Keratinocyte (primary cell): ENCODE results near the gene TLN1. TPM values are rescaled to one million over a fixed set of nuclear protein-coding genes. Genes with fewer than 3 reads are reported as not detected.

Source experiments
- DNase-seq: peaks from one replicate; pipeline ENCODE4 v3.0.0-alpha.2; 2011; ENCODE audit warnings: low read depth, missing footprints, low spot score
- FAIRE-seq: peaks from 2 replicates; lab custom pipeline; 2011; peaks lifted over from hg19 to GRCh38; lab: Jason Lieb, UNC
- H2AFZ ChIP-seq: 2 replicates; pipeline ENCODE4 v1.6.0; 2012; ENCODE audit warnings: low read length, control low read depth, inconsistent platforms; ENCODE audit not compliant: control insufficient read depth
- H3K27ac ChIP-seq: 2 replicates; pipeline ENCODE4 v1.5.1; 2011; ENCODE audit warnings: low read length; ENCODE audit not compliant: control insufficient read depth, insufficient read depth
- H3K27me3 ChIP-seq: 3 replicates; pipeline ENCODE4 v1.6.0; 2011; ENCODE audit warnings: low read length; ENCODE audit not compliant: control insufficient read depth, insufficient read depth; ENCODE audit errors: extremely low read depth
- H3K36me3 ChIP-seq, 2 experiments: 2 replicates in 1 of 2; 3 replicates in 1 of 2; pipeline ENCODE4 v1.5.1; 2011; ENCODE audit warnings: low read length in 2 of 2, mild to moderate bottlenecking in 1 of 2; ENCODE audit not compliant: control insufficient read depth in 2 of 2, insufficient read depth in 2 of 2; ENCODE audit errors: extremely low read depth in 1 of 2
- H3K4me1 ChIP-seq: 3 replicates; pipeline ENCODE4 v1.5.1; 2011; ENCODE audit warnings: low read length; ENCODE audit not compliant: control insufficient read depth, insufficient read depth; ENCODE audit errors: extremely low read depth
- H3K4me2 ChIP-seq: 3 replicates; pipeline ENCODE4 v1.6.0; 2011; ENCODE audit warnings: low read depth, low read length; ENCODE audit not compliant: control insufficient read depth, insufficient read depth; ENCODE audit errors: extremely low read depth
- H3K4me3 ChIP-seq, 3 experiments: fragments of 200-600 bp in 1 of 3; sonication (generic) in 1 of 3; 2 replicates in 2 of 3; 3 replicates in 1 of 3; pipeline ENCODE4 v1.5.1; 2011 to 2016; ENCODE audit warnings: low read length in 3 of 3, mild to moderate bottlenecking in 3 of 3, control low read depth in 2 of 3, inconsistent platforms in 1 of 3, low read depth in 1 of 3, mixed read lengths in 1 of 3, mixed run types in 1 of 3, moderate library complexity in 1 of 3; ENCODE audit not compliant: control insufficient read depth in 2 of 3, insufficient read depth in 2 of 3; ENCODE audit errors: extremely low read depth in 1 of 3
- H3K79me2 ChIP-seq: 2 replicates; pipeline ENCODE4 v1.6.0; 2012; ENCODE audit warnings: low read length; ENCODE audit not compliant: control insufficient read depth, insufficient read depth
- H3K9ac ChIP-seq: 3 replicates; pipeline ENCODE4 v1.6.0; 2011; ENCODE audit warnings: low read length; ENCODE audit not compliant: control insufficient read depth, insufficient read depth; ENCODE audit errors: extremely low read depth
- H3K9me1 ChIP-seq: 3 replicates; pipeline ENCODE4 v1.6.0; 2011; ENCODE audit warnings: low read length; ENCODE audit not compliant: control insufficient read depth, insufficient read depth; ENCODE audit errors: extremely low read depth
- H3K9me3 ChIP-seq: 2 replicates; pipeline ENCODE4 v1.5.1; 2012; ENCODE audit warnings: low read depth, low read length; ENCODE audit not compliant: control insufficient read depth
- H4K20me1 ChIP-seq: 3 replicates; pipeline ENCODE4 v1.6.0; 2011; ENCODE audit warnings: low read length; ENCODE audit not compliant: control insufficient read depth, insufficient read depth; ENCODE audit errors: extremely low read depth
- EZH2 ChIP-seq: IDR thresholded peaks from one replicate; pipeline ENCODE4 v1.6.1; 2012; ENCODE audit warnings: inconsistent platforms, mild to moderate bottlenecking, low read length, moderate library complexity
- dilution Hi-C: fragments of 300-500 bp; cut with MboI; formaldehyde crosslinking; loops from one replicate; pipeline ENCODE4 v1.7.0; 2020; ENCODE audit warnings: low sequenced_read_pairs; ENCODE audit not compliant: extremely low pct_ligation_motif_present
- polyA plus RNA-seq, 5 experiments: library from polyadenylated mRNA; depleted of rRNA in 3 of 5; stranded (reverse) in 3 of 5; stranded (forward) in 1 of 5; unstranded in 1 of 5; fragments of >200 nt; gene quantifications; 1 replicate in 1 of 5; 2 replicates in 3 of 5; 3 replicates in 1 of 5; pipeline versions ENCODE4 v1.2.1 to v1.2.3, GENCODE V29; 2011 to 2012; ENCODE audit warnings: missing spikeins in 2 of 5, low read depth in 1 of 5, low replicate concordance in 1 of 5
- TF ChIP-seq, protein P1 (sequence below), 3 experiments: IDR thresholded peaks in 1 of 3; conservative IDR thresholded peaks in 1 of 3; optimal IDR thresholded peaks in 1 of 3; 2 replicates in 2 of 3; 3 replicates in 1 of 3; pipeline versions ENCODE3 to v1.5.1; 2011; ENCODE audit warnings: low read length in 3 of 3, mild to moderate bottlenecking in 3 of 3, moderate library complexity in 2 of 3, control low read depth in 1 of 3, inconsistent platforms in 1 of 3; ENCODE audit not compliant: insufficient read depth in 2 of 3; ENCODE audit errors: extremely low read depth in 1 of 3

Gene TLN1
- polyA plus RNA-seq, 1 donor (not counting 4 experiments of a cell fraction or from before 2014, with no cell fraction given): 53.0 TPM

DNA sequence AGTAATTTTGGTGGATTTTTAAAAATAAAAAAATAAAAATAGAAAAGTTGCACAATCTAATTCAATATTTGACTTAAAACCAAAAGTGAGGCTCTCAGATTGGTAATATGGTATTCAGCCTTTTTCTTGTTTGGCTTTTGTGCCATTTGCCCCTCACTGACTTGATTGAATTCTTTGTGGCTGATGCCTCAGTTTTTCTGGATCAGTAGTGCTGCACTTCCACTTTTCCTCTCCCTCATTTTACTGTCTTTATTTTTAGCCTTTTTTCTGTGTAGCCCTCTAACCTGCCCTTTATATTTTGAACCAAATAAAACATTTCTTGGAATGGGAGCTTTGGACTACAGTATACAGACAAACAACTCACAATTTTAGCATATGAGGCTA is 25.9 kb upstream of the TLN1 start:
- H3K9ac ChIP-seq: no peak overlapping the region
- H3K4me3 ChIP-seq: peak overlapping the region in 2 of 3 experiments; percentile 66 to 72
- H3K27ac ChIP-seq: no peak overlapping the region
- peaks cover 3% of the 10 kb centered on the region for H3K4me1 ChIP-seq
- H3K9me1 ChIP-seq: no peaks in the 10 kb centered on the region
- H3K27me3 ChIP-seq: no peaks in the 10 kb centered on the region
- H3K9me3 ChIP-seq: no peaks in the 10 kb centered on the region
- peak overlapping the region; percentile 86 for H3K4me2 ChIP-seq
- H2AFZ ChIP-seq: no peak overlapping the region
- peaks cover 7 to 13% of the 10 kb centered on the region in 2 experiments for H3K36me3 ChIP-seq
- H4K20me1 ChIP-seq: no peaks in the 10 kb centered on the region
- TF ChIP-seq EZH2: no peak
- TF ChIP-seq, protein P1, sequence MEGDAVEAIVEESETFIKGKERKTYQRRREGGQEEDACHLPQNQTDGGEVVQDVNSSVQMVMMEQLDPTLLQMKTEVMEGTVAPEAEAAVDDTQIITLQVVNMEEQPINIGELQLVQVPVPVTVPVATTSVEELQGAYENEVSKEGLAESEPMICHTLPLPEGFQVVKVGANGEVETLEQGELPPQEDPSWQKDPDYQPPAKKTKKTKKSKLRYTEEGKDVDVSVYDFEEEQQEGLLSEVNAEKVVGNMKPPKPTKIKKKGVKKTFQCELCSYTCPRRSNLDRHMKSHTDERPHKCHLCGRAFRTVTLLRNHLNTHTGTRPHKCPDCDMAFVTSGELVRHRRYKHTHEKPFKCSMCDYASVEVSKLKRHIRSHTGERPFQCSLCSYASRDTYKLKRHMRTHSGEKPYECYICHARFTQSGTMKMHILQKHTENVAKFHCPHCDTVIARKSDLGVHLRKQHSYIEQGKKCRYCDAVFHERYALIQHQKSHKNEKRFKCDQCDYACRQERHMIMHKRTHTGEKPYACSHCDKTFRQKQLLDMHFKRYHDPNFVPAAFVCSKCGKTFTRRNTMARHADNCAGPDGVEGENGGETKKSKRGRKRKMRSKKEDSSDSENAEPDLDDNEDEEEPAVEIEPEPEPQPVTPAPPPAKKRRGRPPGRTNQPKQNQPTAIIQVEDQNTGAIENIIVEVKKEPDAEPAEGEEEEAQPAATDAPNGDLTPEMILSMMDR (optimal IDR thresholded peaks at IDR 0.05 in 1 of 3, IDR thresholded peaks at IDR 0.05 in 1 of 3, conservative IDR thresholded peaks at IDR 0.05 in 1 of 3; ENCODE audit: extremely low read depth in 1 of 3, insufficient read depth in 2 of 3, low read length in 3 of 3): no peak
- H3K79me2 ChIP-seq: peaks cover 1% of the 10 kb centered on the region
- DNase-seq (no peak), FAIRE-seq (no peak)
- dilution Hi-C loops: no loop called here

DNA sequence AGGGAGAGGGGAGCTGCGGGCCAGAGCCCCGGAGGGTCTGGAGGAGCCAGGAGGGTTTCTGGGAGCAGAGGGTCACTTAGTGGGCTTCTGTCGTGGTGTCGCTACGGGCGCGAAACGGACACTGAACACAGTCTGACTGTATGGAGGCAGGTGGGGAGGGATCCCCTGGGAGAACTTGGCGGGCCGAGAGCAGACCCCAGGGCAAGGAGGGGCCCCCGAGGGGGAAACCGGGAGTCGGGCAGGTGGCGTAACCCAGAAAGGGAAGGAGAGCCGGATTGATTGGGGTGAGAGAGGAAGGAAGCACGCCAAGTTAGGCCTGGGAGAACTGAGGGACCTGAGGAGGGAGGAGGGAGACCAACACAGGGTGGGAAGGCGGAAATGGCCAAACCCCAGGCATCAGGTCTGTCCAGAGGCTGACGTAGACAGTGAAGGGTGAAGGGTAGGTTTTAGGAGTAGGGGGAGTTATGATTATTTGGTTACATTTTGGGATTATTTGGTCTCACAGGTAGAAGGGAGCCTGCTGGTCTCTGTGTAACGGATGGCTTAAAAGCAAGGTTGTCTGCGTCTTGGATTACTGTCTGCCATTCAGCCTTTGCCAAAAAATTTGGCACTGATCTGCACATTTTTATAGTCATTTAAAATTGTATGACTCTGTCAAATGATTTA is 25.4 kb upstream of the TLN1 start:
- Histone ChIP-seq H3K36me3 (peaks cover 10 to 18% of the 10 kb centered on the region in 2 experiments), H3K4me1 (peaks cover 3% of the 10 kb centered on the region), H2AFZ (peak overlapping the region; percentile 70), H3K27me3 (no peaks in the 10 kb centered on the region), H3K9me3 (no peaks in the 10 kb centered on the region), H3K4me2 (peak overlapping the region; percentile 86), H3K27ac (peak overlapping the region; percentile 42), H3K9ac (peak overlapping the region; percentile 65), H3K9me1 (no peaks in the 10 kb centered on the region), H3K79me2 (peaks cover 1% of the 10 kb centered on the region), H4K20me1 (no peaks in the 10 kb centered on the region), H3K4me3 (peak overlapping the region; percentile 46 to 72 (median 66))
- no peak for TF ChIP-seq EZH2
- TF ChIP-seq, protein P1 (optimal IDR thresholded peaks at IDR 0.05 in 1 of 3, IDR thresholded peaks at IDR 0.05 in 1 of 3, conservative IDR thresholded peaks at IDR 0.05 in 1 of 3; ENCODE audit: extremely low read depth in 1 of 3, insufficient read depth in 2 of 3, low read length in 3 of 3): no peak
- dilution Hi-C loops: no loop called here
- DNase-seq (no peak), FAIRE-seq (no peak)
